HepG2 (cell line): Measurements from ENCODE around the gene RERE. TPM values are rescaled to one million over a fixed set of nuclear protein-coding genes. Genes with fewer than 3 reads are reported as not detected.

Experiments used
- ATAC-seq: fragments of 200-7000 bp; cut with Tn5 transposase; 3 replicates; pipeline ENCODE4 v1.9.1; 2020; ENCODE audit warnings: mild to moderate bottlenecking, moderate library complexity
- BruUV-seq: library from RNA; stranded (reverse); fragments of 400-500 nt; replicated peaks from 2 replicates; lab custom pipeline; 2021; lab: Mats Ljungman, UMichigan
- CTCF ChIA-PET: fragments of 300-600 bp; formaldehyde crosslinking; extraction: SDS; loops from one replicate; lab custom pipeline; 2021; ENCODE audit warnings: low total read pairs, inconsistent platforms, low intra/inter-chr PET ratio; lab: Yijun Ruan, JAX
- POLR2A ChIA-PET: fragments of 350-600 bp; sonication (Branson Sonifier 250); formaldehyde crosslinking; loops from one replicate; lab custom pipeline; 2020; ENCODE audit warnings: antibody characterized with exemption, inconsistent platforms; lab: Yijun Ruan, JAX
- DNase-seq: peaks from one replicate; pipeline ENCODE4 v3.0.0-alpha.2; 2015; ENCODE audit warnings: low spot score
- FAIRE-seq: peaks from 3 replicates; lab custom pipeline; 2011; peaks lifted over from hg19 to GRCh38; lab: Jason Lieb, UNC
- H2AFZ ChIP-seq: one replicate; pipeline ENCODE4 v1.6.1; 2011; ENCODE audit warnings: low read length, inconsistent platforms
- H3K27ac ChIP-seq: fragments of 300-600 bp; 3 replicates; pipeline ENCODE4 v1.8.0; 2011; ENCODE audit warnings: mixed run types, mild to moderate bottlenecking, mixed read lengths, low read length, inconsistent platforms; ENCODE audit not compliant: insufficient read depth; ENCODE audit errors: extremely low read length
- H3K27me3 ChIP-seq, 2 experiments: fragments of 200-600 bp in 1 of 2; 2 replicates in 1 of 2; 3 replicates in 1 of 2; pipeline versions ENCODE4 v1.6.0 to v1.8.0; 2011; ENCODE audit warnings: low read length in 2 of 2, mild to moderate bottlenecking in 2 of 2, moderate library complexity in 2 of 2, inconsistent platforms in 1 of 2; ENCODE audit not compliant: insufficient read depth in 2 of 2, control insufficient read depth in 1 of 2
- H3K36me3 ChIP-seq, 2 experiments: fragments of 200-600 bp in 1 of 2; replicated peaks in 1 of 2; 2 replicates in 1 of 2; 3 replicates in 1 of 2; pipeline versions ENCODE4 v1.5.1 to v1.8.0; 2011; ENCODE audit warnings: low read length in 2 of 2, inconsistent platforms in 1 of 2; ENCODE audit not compliant: insufficient read depth in 2 of 2, control insufficient read depth in 1 of 2
- H3K4me1 ChIP-seq: 2 replicates; pipeline ENCODE4 v1.5.1; 2012; ENCODE audit warnings: low read length, inconsistent platforms; ENCODE audit not compliant: insufficient read depth
- H3K4me2 ChIP-seq: 2 replicates; pipeline ENCODE4 v1.6.0; 2011; ENCODE audit warnings: low read depth, low read length, inconsistent platforms
- H3K4me3 ChIP-seq, 3 experiments: fragments of 200-600 bp in 1 of 3; sonication (generic), shearing (Covaris generic) in 1 of 3; replicated peaks in 1 of 3; 2 replicates each; pipeline ENCODE4 v1.5.1; 2011 to 2016; ENCODE audit warnings: low read length in 3 of 3, inconsistent platforms in 2 of 3, low read depth in 2 of 3, mild to moderate bottlenecking in 2 of 3, control low read depth in 1 of 3, mixed read lengths in 1 of 3; ENCODE audit not compliant: insufficient read depth in 1 of 3
- H3K79me2 ChIP-seq: one replicate; pipeline ENCODE4 v1.6.1; 2011; ENCODE audit warnings: low read length, inconsistent platforms; ENCODE audit not compliant: insufficient read depth
- H3K9ac ChIP-seq: 2 replicates; pipeline ENCODE4 v1.6.0; 2011; ENCODE audit warnings: mild to moderate bottlenecking, low read depth, low read length, inconsistent platforms; ENCODE audit not compliant: insufficient read depth
- H3K9me3 ChIP-seq: 2 replicates; pipeline ENCODE4 v1.5.1; 2012; ENCODE audit warnings: mild to moderate bottlenecking, low read length
- H4K20me1 ChIP-seq: 2 replicates; pipeline ENCODE4 v1.6.0; 2011; ENCODE audit warnings: inconsistent platforms, mild to moderate bottlenecking, low read length, moderate library complexity; ENCODE audit not compliant: insufficient read depth
- CC2D1A ChIP-seq: sonication (generic); formaldehyde crosslinking; IDR thresholded peaks from 2 replicates; pipeline ENCODE4 v1.8.1; 2023; ENCODE audit warnings: mild to moderate bottlenecking, missing genetic modification reagents
- GABPA ChIP-seq, 2 experiments: IDR thresholded peaks; 2 replicates each; pipeline ENCODE4 v1.6.1; 2011 to 2016; ENCODE audit warnings: low read depth in 2 of 2, low read length in 1 of 2, missing biosample characterization in 1 of 2, missing genetic modification characterization in 1 of 2
- KLF16 ChIP-seq, 2 experiments: sonication (generic) in 1 of 2; formaldehyde crosslinking in 1 of 2; IDR thresholded peaks; 2 replicates each; pipeline versions ENCODE4 v1.6.1 to v1.8.0; 2016 to 2023; ENCODE audit warnings: missing genetic modification reagents in 2 of 2, missing compliant biosample characterization in 1 of 2
- SIX1 ChIP-seq: sonication (generic); formaldehyde crosslinking; IDR thresholded peaks from 2 replicates; pipeline ENCODE4 v1.4.0; 2020; ENCODE audit warnings: missing genetic modification reagents, borderline replicate concordance
- ZNF432 ChIP-seq: sonication (generic); formaldehyde crosslinking; IDR thresholded peaks from 2 replicates; pipeline ENCODE4 v1.5.0; 2020; ENCODE audit warnings: missing genetic modification reagents, mild to moderate bottlenecking, borderline replicate concordance
- ZNF703 ChIP-seq: sonication (generic); formaldehyde crosslinking; IDR thresholded peaks from 2 replicates; pipeline ENCODE4 v1.5.1; 2020; ENCODE audit warnings: missing genetic modification reagents, mild to moderate bottlenecking, moderate library complexity, borderline replicate concordance
- WGBS: methylation state at CpG from one replicate; pipeline ENCODE4 v1.1.6; 2017; ENCODE audit warnings: low lambda C conversion rate; 5-methylcytosine and 5-hydroxymethylcytosine counted together
- in situ Hi-C: cut with HindIII; loops from 2 replicates; pipeline ENCODE4 v1.10.0; 2017; ENCODE audit warnings: low pct_unique_long_range_greater_than_20kb; ENCODE audit not compliant: extremely low pct_ligation_motif_present
- intact Hi-C: fragments of 100-400 bp; cut with micrococcal nuclease; formaldehyde crosslinking; loops from one replicate; pipeline ENCODE4 v1.10.0; 2022; ENCODE audit not compliant: unreplicated experiment
- polyA plus RNA-seq, 8 experiments: library from polyadenylated mRNA; depleted of rRNA in 3 of 8; stranded (reverse) in 7 of 8; unstranded in 1 of 8; fragments of >200 nt; fragmentation: Illumina TruSeq in 4 of 8; extraction: Trizol in 4 of 8; gene quantifications; 2 replicates each; pipeline versions ENCODE4 v1.2.1 to v1.2.3, GENCODE V29; 2011 to 2016; ENCODE audit warnings: low read depth in 4 of 8, missing spikeins in 1 of 8, mixed read lengths in 1 of 8; ENCODE audit not compliant: insufficient read depth in 1 of 8
- total RNA-seq, 5 experiments: library from RNA; depleted of rRNA; stranded (reverse); fragments of >200 nt; fragmentation: Illumina TruSeq; extraction: Trizol; gene quantifications; 2 replicates each; pipeline ENCODE4 v1.2.3, GENCODE V29; 2016; ENCODE audit warnings: low read depth in 1 of 5
- TF ChIP-seq, protein P1 (sequence below): sonication (generic); formaldehyde crosslinking; IDR thresholded peaks from 2 replicates; pipeline ENCODE4 v1.5.0; 2020; ENCODE audit warnings: mild to moderate bottlenecking, missing genetic modification reagents, borderline replicate concordance
- TF ChIP-seq, protein P2 (sequence below): sonication (generic); formaldehyde crosslinking; IDR thresholded peaks from 2 replicates; pipeline ENCODE4 v1.9.0; 2021; ENCODE audit warnings: missing genetic modification reagents, borderline replicate concordance
- TF ChIP-seq, protein P3 (sequence below): sonication (generic); formaldehyde crosslinking; IDR thresholded peaks from 2 replicates; pipeline ENCODE4 v1.4.0; 2020; ENCODE audit warnings: missing genetic modification reagents, mild to moderate bottlenecking, borderline replicate concordance
- TF ChIP-seq, protein P4 (sequence below): IDR thresholded peaks from 2 replicates; pipeline ENCODE4 v1.6.1; 2016; ENCODE audit warnings: low read depth, control low read depth

Gene RERE
- total and polyA plus RNA-seq, 2 of the 13 experiments (the other 11 are each of a cell fraction or from before 2014, with no cell fraction given) = 18.3 to 21.9 TPM

DNA sequence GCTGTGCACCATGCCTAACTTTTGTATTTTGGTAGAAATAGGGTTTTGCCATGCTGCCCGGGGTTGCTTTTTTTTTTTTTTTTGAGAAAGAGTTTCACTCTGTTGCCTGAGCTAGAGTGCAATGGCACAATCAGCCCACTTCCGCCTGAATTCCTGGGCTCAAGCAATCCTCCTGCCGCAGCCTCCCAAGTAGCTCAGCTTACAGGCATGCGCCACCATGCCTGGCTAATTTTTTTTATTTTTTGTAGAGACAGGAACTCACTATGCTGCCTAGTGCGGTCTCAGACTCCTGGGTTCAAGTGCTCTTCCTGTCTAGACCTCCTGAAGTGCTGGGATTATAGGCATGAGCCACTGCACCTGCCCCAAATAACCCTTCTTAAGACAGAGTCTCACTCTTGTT, 346.0 kb downstream of the RERE start:
- peaks cover 30% of the 10 kb centered on the region for H4K20me1 ChIP-seq
- no peak for ATAC-seq
- intact Hi-C loops = no loop called here

DNA sequence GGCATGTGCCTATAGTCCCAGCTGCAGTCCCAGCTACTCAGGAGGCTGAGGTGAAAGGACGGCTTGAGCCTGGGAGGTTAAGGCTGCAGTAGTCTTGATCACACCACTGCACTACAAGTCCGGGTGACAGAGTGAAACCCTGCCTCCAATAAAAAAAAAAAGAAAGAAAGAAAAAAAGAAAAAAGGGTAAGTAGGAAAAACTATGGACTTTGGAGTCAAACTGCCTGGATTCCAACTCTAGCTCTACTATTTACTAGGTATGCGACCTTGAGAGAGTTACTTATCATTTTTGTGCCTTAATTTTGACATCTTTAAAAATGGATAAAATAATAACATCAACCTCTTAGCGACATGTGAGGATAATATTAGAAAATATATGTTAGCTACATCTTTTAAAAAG, 348.7 kb downstream of the RERE start:
- ATAC-seq = no peak
- ChIA-PET CTCF (no interaction called here), POLR2A (no interaction called here)
- Histone ChIP-seq H3K4me2 (no peak overlapping the region), H2AFZ (no peak overlapping the region), H3K79me2 (peaks cover 22% of the 10 kb centered on the region), H3K9me3 (no peaks in the 10 kb centered on the region), H3K4me3 (no peak overlapping the region), H3K9ac (no peak overlapping the region), H3K27me3 (no peaks in the 10 kb centered on the region), H3K36me3 (peaks cover 13 to 15% of the 10 kb centered on the region in 2 experiments)
- peak; percentile 26 for DNase-seq
- no TSS peak for BruUV-seq
- 74% methylated on average over 4 of the region's 4 CpGs for WGBS
- FAIRE-seq = no peak
- in situ Hi-C loops = no loop called here
- no peak for TF ChIP-seq SIX1 (CRISPR knock-in tag)
- no peak for TF ChIP-seq ZNF703 (CRISPR knock-in tag)
- no peak for TF ChIP-seq GABPA (IDR thresholded peaks at IDR 0.05; ENCODE audit: low read depth, low read length)
- TF ChIP-seq GABPA (CRISPR knock-in tag; IDR thresholded peaks at IDR 0.05; ENCODE audit: low read depth) = no peak
- TF ChIP-seq, protein P1, sequence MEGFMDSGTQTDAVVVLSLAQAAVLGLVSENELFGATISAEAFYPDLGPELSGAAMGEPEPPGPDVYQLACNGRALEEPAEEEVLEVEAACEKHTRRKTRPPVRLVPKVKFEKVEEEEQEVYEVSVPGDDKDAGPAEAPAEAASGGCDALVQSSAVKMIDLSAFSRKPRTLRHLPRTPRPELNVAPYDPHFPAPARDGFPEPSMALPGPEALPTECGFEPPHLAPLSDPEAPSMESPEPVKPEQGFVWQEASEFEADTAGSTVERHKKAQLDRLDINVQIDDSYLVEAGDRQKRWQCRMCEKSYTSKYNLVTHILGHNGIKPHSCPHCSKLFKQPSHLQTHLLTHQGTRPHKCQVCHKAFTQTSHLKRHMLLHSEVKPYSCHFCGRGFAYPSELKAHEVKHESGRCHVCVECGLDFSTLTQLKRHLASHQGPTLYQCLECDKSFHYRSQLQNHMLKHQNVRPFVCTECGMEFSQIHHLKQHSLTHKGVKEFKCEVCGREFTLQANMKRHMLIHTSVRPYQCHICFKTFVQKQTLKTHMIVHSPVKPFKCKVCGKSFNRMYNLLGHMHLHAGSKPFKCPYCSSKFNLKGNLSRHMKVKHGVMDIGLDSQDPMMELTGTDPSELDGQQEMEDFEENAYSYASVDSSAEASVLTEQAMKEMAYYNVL = peak; percentile 29; the same call in 1 of the 2 replicates
- no peak for TF ChIP-seq ZNF432 (CRISPR knock-in tag)
- TF ChIP-seq, protein P2, sequence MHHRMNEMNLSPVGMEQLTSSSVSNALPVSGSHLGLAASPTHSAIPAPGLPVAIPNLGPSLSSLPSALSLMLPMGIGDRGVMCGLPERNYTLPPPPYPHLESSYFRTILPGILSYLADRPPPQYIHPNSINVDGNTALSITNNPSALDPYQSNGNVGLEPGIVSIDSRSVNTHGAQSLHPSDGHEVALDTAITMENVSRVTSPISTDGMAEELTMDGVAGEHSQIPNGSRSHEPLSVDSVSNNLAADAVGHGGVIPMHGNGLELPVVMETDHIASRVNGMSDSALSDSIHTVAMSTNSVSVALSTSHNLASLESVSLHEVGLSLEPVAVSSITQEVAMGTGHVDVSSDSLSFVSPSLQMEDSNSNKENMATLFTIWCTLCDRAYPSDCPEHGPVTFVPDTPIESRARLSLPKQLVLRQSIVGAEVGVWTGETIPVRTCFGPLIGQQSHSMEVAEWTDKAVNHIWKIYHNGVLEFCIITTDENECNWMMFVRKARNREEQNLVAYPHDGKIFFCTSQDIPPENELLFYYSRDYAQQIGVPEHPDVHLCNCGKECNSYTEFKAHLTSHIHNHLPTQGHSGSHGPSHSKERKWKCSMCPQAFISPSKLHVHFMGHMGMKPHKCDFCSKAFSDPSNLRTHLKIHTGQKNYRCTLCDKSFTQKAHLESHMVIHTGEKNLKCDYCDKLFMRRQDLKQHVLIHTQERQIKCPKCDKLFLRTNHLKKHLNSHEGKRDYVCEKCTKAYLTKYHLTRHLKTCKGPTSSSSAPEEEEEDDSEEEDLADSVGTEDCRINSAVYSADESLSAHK = no peak
- TF ChIP-seq, protein P3, sequence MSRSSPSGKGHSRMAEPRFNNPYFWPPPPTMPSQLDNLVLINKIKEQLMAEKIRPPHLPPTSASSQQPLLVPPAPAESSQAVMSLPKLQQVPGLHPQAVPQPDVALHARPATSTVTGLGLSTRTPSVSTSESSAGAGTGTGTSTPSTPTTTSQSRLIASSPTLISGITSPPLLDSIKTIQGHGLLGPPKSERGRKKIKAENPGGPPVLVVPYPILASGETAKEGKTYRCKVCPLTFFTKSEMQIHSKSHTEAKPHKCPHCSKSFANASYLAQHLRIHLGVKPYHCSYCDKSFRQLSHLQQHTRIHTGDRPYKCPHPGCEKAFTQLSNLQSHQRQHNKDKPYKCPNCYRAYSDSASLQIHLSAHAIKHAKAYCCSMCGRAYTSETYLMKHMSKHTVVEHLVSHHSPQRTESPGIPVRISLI (CRISPR knock-in tag) = peak; percentile 55; the same call in 1 of the 2 replicates
- TF ChIP-seq, all 625 proteins: peak for 2
- intact Hi-C loops = no loop called here
- Histone ChIP-seq H3K4me1 (peaks cover 76% of the 10 kb centered on the region), H3K27ac (peak overlapping the region; percentile 33), H4K20me1 (peaks cover 21% of the 10 kb centered on the region)

More for the DNA sequence above, 346.0 kb downstream of the RERE start:
- no peak for DNase-seq
- 98% methylated on average over 5 of the region's 5 CpGs for WGBS
- H3K36me3 ChIP-seq = peaks cover 3 to 11% of the 10 kb centered on the region in 2 experiments; a peak in 2 of 5 replicates
- H3K4me3 ChIP-seq = no peak overlapping the region
- CTCF ChIA-PET = no interaction called here
- in situ Hi-C loops = no loop called here
- peaks cover 58% of the 10 kb centered on the region for H3K4me1 ChIP-seq
- BruUV-seq = no TSS peak
- POLR2A ChIA-PET = interaction anchor here (0.7 kb wide), 1 partner anchor 49 kb away, joined by 4 read pairs; no protein-coding TSS in a partner anchor
- no peak for FAIRE-seq
- H3K9ac ChIP-seq = no peak overlapping the region
- H3K27me3 ChIP-seq = no peaks in the 10 kb centered on the region
- no peaks in the 10 kb centered on the region for H3K9me3 ChIP-seq
- peaks cover 24% of the 10 kb centered on the region for H3K79me2 ChIP-seq
- TF ChIP-seq, protein P4, sequence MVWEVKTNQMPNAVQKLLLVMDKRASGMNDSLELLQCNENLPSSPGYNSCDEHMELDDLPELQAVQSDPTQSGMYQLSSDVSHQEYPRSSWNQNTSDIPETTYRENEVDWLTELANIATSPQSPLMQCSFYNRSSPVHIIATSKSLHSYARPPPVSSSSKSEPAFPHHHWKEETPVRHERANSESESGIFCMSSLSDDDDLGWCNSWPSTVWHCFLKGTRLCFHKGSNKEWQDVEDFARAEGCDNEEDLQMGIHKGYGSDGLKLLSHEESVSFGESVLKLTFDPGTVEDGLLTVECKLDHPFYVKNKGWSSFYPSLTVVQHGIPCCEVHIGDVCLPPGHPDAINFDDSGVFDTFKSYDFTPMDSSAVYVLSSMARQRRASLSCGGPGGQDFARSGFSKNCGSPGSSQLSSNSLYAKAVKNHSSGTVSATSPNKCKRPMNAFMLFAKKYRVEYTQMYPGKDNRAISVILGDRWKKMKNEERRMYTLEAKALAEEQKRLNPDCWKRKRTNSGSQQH (CRISPR knock-in tag) = no peak
- no peak for TF ChIP-seq KLF16 (CRISPR knock-in tag; IDR thresholded peaks at IDR 0.05)
- TF ChIP-seq CC2D1A = no peak
- H3K27ac ChIP-seq = no peak overlapping the region
- H2AFZ ChIP-seq = no peak overlapping the region
- no peak overlapping the region for H3K4me2 ChIP-seq
